BE2C (cell line): ENCODE data around the gene ECE1.
"Not testable (repeated sequence)": the region's sequence is repeated elsewhere in the genome, so short reads cannot be mapped to it uniquely, and the experiment has no call there.

ENCODE experiments used
- DNase-seq: peaks from one replicate; pipeline ENCODE4 v3.0.0-alpha.2; 2020
- H3K27me3 ChIP-seq: fragments of 250-450 bp; sonication (Bioruptor Pico); 2 replicates; pipeline ENCODE4 v1.5.1; 2020; ENCODE audit warnings: mild to moderate bottlenecking
- H3K36me3 ChIP-seq: fragments of 250-450 bp; sonication (Bioruptor Pico); 2 replicates; pipeline ENCODE4 v1.5.1; 2020; ENCODE audit warnings: mild to moderate bottlenecking
- H3K4me1 ChIP-seq: fragments of 250-450 bp; sonication (Bioruptor Pico); 2 replicates; pipeline ENCODE4 v1.5.1; 2020
- H3K4me3 ChIP-seq: 2 replicates; pipeline ENCODE4 v1.5.1; 2011; ENCODE audit warnings: low read depth, low read length
- H3K9me3 ChIP-seq: fragments of 250-450 bp; sonication (Bioruptor Pico); 2 replicates; pipeline ENCODE4 v1.5.1; 2020
- TF ChIP-seq, protein P1 (sequence below): IDR thresholded peaks from 2 replicates; pipeline ENCODE4 v1.5.1; 2012; ENCODE audit warnings: mild to moderate bottlenecking, low read depth, low read length

Gene ECE1

GRCh38 chr1:21198929-21199328 is 91.3 kb downstream of the ECE1 start:
- Histone ChIP-seq H3K36me3 (no peaks in the 10 kb centered on the region), H3K9me3 (no peaks in the 10 kb centered on the region), H3K4me3 (no peak overlapping the region), H3K4me1 (no peaks in the 10 kb centered on the region), H3K27me3 (no peaks in the 10 kb centered on the region)
- no peak for DNase-seq
- TF ChIP-seq, protein P1, sequence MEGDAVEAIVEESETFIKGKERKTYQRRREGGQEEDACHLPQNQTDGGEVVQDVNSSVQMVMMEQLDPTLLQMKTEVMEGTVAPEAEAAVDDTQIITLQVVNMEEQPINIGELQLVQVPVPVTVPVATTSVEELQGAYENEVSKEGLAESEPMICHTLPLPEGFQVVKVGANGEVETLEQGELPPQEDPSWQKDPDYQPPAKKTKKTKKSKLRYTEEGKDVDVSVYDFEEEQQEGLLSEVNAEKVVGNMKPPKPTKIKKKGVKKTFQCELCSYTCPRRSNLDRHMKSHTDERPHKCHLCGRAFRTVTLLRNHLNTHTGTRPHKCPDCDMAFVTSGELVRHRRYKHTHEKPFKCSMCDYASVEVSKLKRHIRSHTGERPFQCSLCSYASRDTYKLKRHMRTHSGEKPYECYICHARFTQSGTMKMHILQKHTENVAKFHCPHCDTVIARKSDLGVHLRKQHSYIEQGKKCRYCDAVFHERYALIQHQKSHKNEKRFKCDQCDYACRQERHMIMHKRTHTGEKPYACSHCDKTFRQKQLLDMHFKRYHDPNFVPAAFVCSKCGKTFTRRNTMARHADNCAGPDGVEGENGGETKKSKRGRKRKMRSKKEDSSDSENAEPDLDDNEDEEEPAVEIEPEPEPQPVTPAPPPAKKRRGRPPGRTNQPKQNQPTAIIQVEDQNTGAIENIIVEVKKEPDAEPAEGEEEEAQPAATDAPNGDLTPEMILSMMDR, result no peak

DNA sequence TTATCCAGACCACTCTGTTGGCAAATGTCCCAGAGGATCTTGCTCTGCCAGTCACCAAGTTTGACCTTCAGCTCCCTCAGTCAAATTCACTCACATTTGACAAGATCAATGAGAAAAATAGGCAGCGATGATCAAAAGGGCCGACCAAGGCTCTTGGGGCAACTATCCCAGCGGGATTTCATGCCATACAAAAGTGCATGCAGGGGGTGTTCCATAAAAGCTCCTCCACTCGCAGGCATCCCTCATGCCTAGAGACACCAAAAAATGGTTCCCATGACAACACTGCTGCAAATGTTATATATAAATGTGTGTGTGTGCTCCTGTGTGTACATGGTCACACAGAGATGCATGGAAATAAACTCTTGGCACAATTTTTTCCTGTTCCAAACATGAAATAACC is 97.4 kb downstream of the ECE1 start:
- Histone ChIP-seq H3K36me3 (no peaks in the 10 kb centered on the region), H3K4me1 (no peaks in the 10 kb centered on the region), H3K27me3 (no peaks in the 10 kb centered on the region), H3K4me3 (no peak overlapping the region), H3K9me3 (no peaks in the 10 kb centered on the region)
- DNase-seq, result peak; percentile 33
- TF ChIP-seq, protein P1, result no peak

DNA sequence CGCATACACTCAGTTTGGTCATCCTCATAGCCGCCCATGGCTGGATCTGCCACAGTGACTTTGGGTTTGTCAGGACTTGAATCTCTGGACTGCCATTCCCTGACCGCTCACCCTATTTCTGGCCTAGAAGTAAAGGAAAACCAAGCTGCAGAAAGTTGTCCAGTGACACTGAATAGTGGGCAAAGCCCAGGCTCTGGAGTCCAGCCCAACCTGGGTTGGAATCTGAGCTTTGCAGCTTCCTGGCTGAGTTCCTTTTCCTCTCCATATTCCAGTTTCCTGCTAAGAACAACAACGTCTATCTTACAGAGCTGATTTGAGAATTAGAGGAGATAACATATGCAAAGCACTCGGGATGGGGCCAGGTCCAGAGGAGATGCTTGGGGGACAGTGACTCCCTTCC is 98.0 kb downstream of the ECE1 start:
- H3K4me1 ChIP-seq, result no peaks in the 10 kb centered on the region
- TF ChIP-seq, protein P1, result no peak
- no peaks in the 10 kb centered on the region for H3K27me3 ChIP-seq
- no peaks in the 10 kb centered on the region for H3K36me3 ChIP-seq
- no peaks in the 10 kb centered on the region for H3K9me3 ChIP-seq
- no peak for DNase-seq
- H3K4me3 ChIP-seq, result no peak overlapping the region

DNA sequence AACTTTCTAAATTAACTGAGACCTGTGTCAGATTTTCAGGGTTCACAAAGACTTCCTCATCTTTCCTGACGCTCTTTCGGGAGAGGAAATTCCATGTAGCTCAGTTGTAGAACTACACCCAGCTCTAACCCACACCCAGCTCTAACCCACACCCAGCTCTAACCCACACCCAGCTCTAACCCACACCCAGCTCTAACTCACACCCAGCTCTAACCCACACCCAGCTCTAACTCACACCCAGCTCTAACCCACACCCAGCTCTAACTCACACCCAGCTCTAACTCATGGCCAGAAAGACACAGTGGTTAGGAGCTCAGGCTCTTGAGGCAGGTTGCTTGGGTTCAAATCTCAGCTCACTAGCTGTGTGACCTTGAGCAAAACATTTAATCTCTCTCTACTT is 99.5 kb downstream of the ECE1 start:
- H3K4me1 ChIP-seq, H3K27me3 ChIP-seq, H3K9me3 ChIP-seq, H3K36me3 ChIP-seq, H3K4me3 ChIP-seq, DNase-seq: not testable (repeated sequence)

GRCh38 chr1:21189906-21190500 is 100.3 kb downstream of the ECE1 start:
- H3K9me3 ChIP-seq, result no peaks in the 10 kb centered on the region
- DNase-seq, result no peak
- no peaks in the 10 kb centered on the region for H3K36me3 ChIP-seq
- no peak overlapping the region for H3K4me3 ChIP-seq
- TF ChIP-seq, protein P1, result no peak
- H3K4me1 ChIP-seq, result no peaks in the 10 kb centered on the region
- no peaks in the 10 kb centered on the region for H3K27me3 ChIP-seq

DNA sequence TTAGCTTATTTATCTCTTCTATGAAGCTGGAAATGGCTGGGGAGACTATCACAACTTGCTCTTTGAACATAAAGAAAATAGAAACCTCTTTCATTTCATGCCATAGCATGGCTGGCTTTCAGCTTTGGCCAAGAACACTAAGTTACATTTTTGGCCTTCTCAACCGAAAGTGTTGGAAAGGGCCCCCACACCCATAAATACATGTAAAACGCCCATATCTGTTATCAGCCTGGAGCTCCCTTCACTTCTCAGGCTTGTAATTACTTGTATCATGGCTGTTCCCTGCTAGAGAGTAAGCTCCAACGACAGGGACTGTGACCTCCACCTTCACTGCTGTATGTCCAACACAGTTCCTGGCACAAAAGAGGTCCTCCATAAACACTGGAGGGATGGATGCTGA is 100.8 kb downstream of the ECE1 start:
- H3K27me3 ChIP-seq, result no peaks in the 10 kb centered on the region
- no peaks in the 10 kb centered on the region for H3K36me3 ChIP-seq
- TF ChIP-seq, protein P1, result no peak
- DNase-seq, result no peak
- no peaks in the 10 kb centered on the region for H3K9me3 ChIP-seq
- H3K4me1 ChIP-seq, result no peaks in the 10 kb centered on the region
- no peak overlapping the region for H3K4me3 ChIP-seq

- TF ChIP-seq, protein P1, result no peak
- H3K4me1 ChIP-seq, result no peaks in the 10 kb centered on the region
- H3K36me3 ChIP-seq, result no peaks in the 10 kb centered on the region
- H3K9me3 ChIP-seq, result no peaks in the 10 kb centered on the region
- H3K27me3 ChIP-seq, result no peaks in the 10 kb centered on the region
- no peak for DNase-seq
- H3K4me3 ChIP-seq, result no peak overlapping the region
Measured at GRCh38 chr1:21188235-21188634, 102.0 kb downstream of the ECE1 start.
